ENCODE measurements around the gene CARD8. TPM values are rescaled to one million over a fixed set of nuclear protein-coding genes. Genes with fewer than 3 reads are reported as not detected.
"Not testable (repeated sequence)": the region's sequence is repeated elsewhere in the genome, so short reads cannot be mapped to it uniquely, and the experiment has no call there.

Gene CARD8
- total RNA-seq, 1 donor from 2014 or later: 41.0 TPM

GRCh38 chr19:48297975-48298374 is 42.3 kb upstream of the CARD8 start:
- Histone ChIP-seq H3K4me1 (no peaks in the 10 kb centered on the region), H3K9me3 (no peaks in the 10 kb centered on the region), H3K27me3 (no peaks in the 10 kb centered on the region), H3K4me3 (no peak overlapping the region), H3K27ac (no peak overlapping the region), H3K36me3 (no peaks in the 10 kb centered on the region)
- intact Hi-C loops (cut with DNase I): no loop called here
- no peak for TF ChIP-seq CTCF (IDR thresholded peaks at IDR 0.05)
- DNase-seq (ENCODE audit: low spot score in 2 of 2): no peak

DNA sequence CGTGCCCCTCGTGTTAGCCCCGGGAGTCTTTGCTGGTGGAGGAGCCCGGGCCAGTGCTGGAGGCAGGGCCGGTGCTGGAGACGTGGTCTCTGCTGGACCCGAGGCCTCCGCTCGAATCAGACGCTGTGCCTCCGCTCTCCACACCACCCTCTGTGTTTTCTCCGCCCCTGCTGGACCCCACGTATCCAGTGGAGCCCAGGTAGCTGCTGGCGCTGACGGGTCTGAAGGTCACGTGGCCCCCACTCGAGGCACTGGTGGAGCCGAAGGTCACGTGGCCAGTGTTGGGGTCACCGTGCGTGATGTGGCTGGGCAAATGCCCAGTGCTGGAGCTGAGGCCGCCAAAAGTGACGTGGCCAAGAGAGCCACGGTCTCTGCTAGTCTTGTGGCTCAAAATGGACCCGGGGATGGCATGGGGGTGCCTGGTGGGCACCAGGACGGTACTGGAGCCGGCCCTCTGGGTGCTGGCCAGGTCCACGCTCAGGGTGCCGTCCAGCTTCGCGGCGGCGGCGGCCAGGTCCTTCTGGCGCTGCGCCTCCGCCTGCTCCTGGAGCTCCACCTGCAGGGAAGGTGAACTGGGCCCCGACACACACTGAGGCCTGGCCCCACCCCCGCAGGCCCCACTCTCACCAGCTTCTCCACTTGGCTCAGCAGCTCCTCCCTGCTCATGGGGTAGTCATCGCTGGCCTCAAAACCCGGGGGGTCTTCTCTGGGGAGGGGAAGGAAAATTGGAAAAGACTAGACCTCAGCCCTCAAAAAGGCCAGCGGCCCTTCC is 41.4 kb upstream of the CARD8 start:
- Histone ChIP-seq H3K36me3 (no peaks in the 10 kb centered on the region), H3K27me3 (no peaks in the 10 kb centered on the region), H3K9me3 (no peaks in the 10 kb centered on the region), H3K4me1 (no peaks in the 10 kb centered on the region), H3K4me3 (no peak overlapping the region), H3K27ac (no peak overlapping the region)
- TF ChIP-seq CTCF (IDR thresholded peaks at IDR 0.05): no peak
- DNase-seq (ENCODE audit: low spot score in 2 of 2): no peak
- intact Hi-C loops (cut with DNase I): no loop called here

GRCh38 chr19:48295458-48295857 is 39.7 kb upstream of the CARD8 start:
- no peaks in the 10 kb centered on the region for H3K36me3 ChIP-seq
- H3K27ac ChIP-seq: no peak overlapping the region
- H3K4me1 ChIP-seq: peaks cover 6% of the 10 kb centered on the region in 2 donors
- H3K27me3 ChIP-seq: no peaks in the 10 kb centered on the region
- no peak for TF ChIP-seq CTCF (IDR thresholded peaks at IDR 0.05)
- H3K4me3 ChIP-seq: no peak overlapping the region
- no peaks in the 10 kb centered on the region for H3K9me3 ChIP-seq
- DNase-seq (ENCODE audit: low spot score in 2 of 2): no peak
- intact Hi-C loops (cut with DNase I): no loop called here

GRCh38 chr19:48292798-48293197 is 37.1 kb upstream of the CARD8 start:
- Histone ChIP-seq H3K27ac (no peak overlapping the region), H3K4me3 (no peak overlapping the region), H3K36me3 (no peaks in the 10 kb centered on the region), H3K27me3 (no peaks in the 10 kb centered on the region), H3K4me1 (peaks cover 7 to 8% of the 10 kb centered on the region in 2 donors), H3K9me3 (no peaks in the 10 kb centered on the region)
- DNase-seq (ENCODE audit: low spot score in 2 of 2): no peak
- no peak for TF ChIP-seq CTCF (IDR thresholded peaks at IDR 0.05)
- intact Hi-C loops (cut with DNase I): no loop called here

DNA sequence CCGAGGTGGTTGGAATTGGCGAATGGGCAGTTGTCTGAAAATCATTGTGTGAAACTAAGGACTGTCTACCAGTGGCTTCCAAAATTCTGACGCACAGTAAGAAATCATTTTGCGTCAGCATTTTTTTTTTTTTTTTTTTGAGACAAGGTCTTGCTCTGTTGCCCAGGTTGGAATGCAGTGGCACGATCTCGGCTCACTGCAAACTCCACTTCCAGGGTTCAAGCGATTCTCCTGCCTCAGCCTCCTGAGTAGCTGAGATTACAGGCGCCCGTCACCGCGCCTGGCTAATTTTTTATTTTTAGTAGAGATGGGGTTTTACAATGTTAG is 35.7 kb upstream of the CARD8 start:
- not testable (repeated sequence) for H3K27ac ChIP-seq; H3K36me3 ChIP-seq; H3K9me3 ChIP-seq; H3K27me3 ChIP-seq; DNase-seq (ENCODE audit: low spot score in 2 of 2); H3K4me1 ChIP-seq
- peak overlapping the region in 1 of 2 donors; percentile 59 for H3K4me3 ChIP-seq
- intact Hi-C loops (cut with DNase I): loop anchor here (1.0 kb wide), 2 partner anchors 24 to 42 kb away; no protein-coding TSS in a partner anchor

- Histone ChIP-seq H3K36me3 (no peaks in the 10 kb centered on the region), H3K4me1 (peaks cover 7 to 8% of the 10 kb centered on the region in 2 donors), H3K9me3 (no peaks in the 10 kb centered on the region), H3K27ac (no peak overlapping the region), H3K27me3 (no peaks in the 10 kb centered on the region), H3K4me3 (peak overlapping the region; percentile 45 to 59)
- intact Hi-C loops (cut with DNase I): loop anchor here (1.0 kb wide), 2 partner anchors 24 to 42 kb away; no protein-coding TSS in a partner anchor
- DNase-seq (ENCODE audit: low spot score in 2 of 2): peak in 1 of 2 donors; percentile 86
- peak; percentile 94 to 98 (median 96) for TF ChIP-seq CTCF (IDR thresholded peaks at IDR 0.05)
Measured at GRCh38 chr19:48290771-48291488, 35.2 kb upstream of the CARD8 start.

All from ascending aorta (tissue), 2 donors.